WTC11 (cell line): Measurements from ENCODE around the gene C15orf61.

Experiments
- ATF1 ChIP-seq: sonication (generic); formaldehyde crosslinking; IDR thresholded peaks from 2 replicates; pipeline ENCODE4 v1.8.1; 2023; ENCODE audit warnings: mild to moderate bottlenecking, moderate library complexity, missing genetic modification reagents
- CREB1 ChIP-seq: sonication (generic); formaldehyde crosslinking; IDR thresholded peaks from 2 replicates; pipeline ENCODE4 v1.8.0; 2023; ENCODE audit warnings: mild to moderate bottlenecking, missing genetic modification reagents
- CTCF ChIP-seq: fragments of 200-600 bp; IDR thresholded peaks from 2 replicates; pipeline ENCODE4 v1.8.0; 2022; ENCODE audit warnings: antibody characterized with exemption
- E2F1 ChIP-seq: sonication (generic); formaldehyde crosslinking; IDR thresholded peaks from 2 replicates; pipeline ENCODE4 v1.8.0; 2022; ENCODE audit warnings: mild to moderate bottlenecking, missing genetic modification reagents
- NFE2L1 ChIP-seq: sonication (generic); formaldehyde crosslinking; IDR thresholded peaks from 2 replicates; pipeline ENCODE4 v1.8.1; 2023; ENCODE audit warnings: missing genetic modification reagents
- PRDM15 ChIP-seq: sonication (generic); formaldehyde crosslinking; IDR thresholded peaks from 2 replicates; pipeline ENCODE4 v1.8.0; 2022; ENCODE audit warnings: missing genetic modification reagents
- USF1 ChIP-seq: sonication (generic); formaldehyde crosslinking; IDR thresholded peaks from 2 replicates; pipeline ENCODE4 v1.8.0; 2022; ENCODE audit warnings: mild to moderate bottlenecking, missing genetic modification reagents
- USF2 ChIP-seq: sonication (generic); formaldehyde crosslinking; IDR thresholded peaks from 2 replicates; pipeline ENCODE4 v1.8.1; 2023; ENCODE audit warnings: mild to moderate bottlenecking, missing genetic modification reagents, moderate library complexity
- ZBTB21 ChIP-seq: sonication (generic); formaldehyde crosslinking; IDR thresholded peaks from 2 replicates; pipeline ENCODE4 v1.8.1; 2023; ENCODE audit warnings: mild to moderate bottlenecking, missing genetic modification reagents, borderline replicate concordance
- ZNF232 ChIP-seq: sonication (generic); formaldehyde crosslinking; IDR thresholded peaks from 2 replicates; pipeline ENCODE4 v1.8.0; 2022; ENCODE audit warnings: mild to moderate bottlenecking, missing genetic modification reagents

- no peak for TF ChIP-seq PRDM15 (CRISPR knock-in tag)
- TF ChIP-seq CTCF: no peak
- TF ChIP-seq E2F1 (CRISPR knock-in tag): no peak
- no peak for TF ChIP-seq ATF1
- no peak for TF ChIP-seq NFE2L1 (CRISPR knock-in tag)
- TF ChIP-seq CREB1: no peak
- no peak for TF ChIP-seq ZNF232 (CRISPR knock-in tag)
- TF ChIP-seq ZBTB21 (CRISPR knock-in tag): no peak
- no peak for TF ChIP-seq USF2 (CRISPR knock-in tag)
- TF ChIP-seq USF1 (CRISPR knock-in tag): no peak
Observed at GRCh38 chr15:67571648-67572415, 50.9 kb downstream of the C15orf61 start.
